ENCODE data around the gene FGF12.

DNA sequence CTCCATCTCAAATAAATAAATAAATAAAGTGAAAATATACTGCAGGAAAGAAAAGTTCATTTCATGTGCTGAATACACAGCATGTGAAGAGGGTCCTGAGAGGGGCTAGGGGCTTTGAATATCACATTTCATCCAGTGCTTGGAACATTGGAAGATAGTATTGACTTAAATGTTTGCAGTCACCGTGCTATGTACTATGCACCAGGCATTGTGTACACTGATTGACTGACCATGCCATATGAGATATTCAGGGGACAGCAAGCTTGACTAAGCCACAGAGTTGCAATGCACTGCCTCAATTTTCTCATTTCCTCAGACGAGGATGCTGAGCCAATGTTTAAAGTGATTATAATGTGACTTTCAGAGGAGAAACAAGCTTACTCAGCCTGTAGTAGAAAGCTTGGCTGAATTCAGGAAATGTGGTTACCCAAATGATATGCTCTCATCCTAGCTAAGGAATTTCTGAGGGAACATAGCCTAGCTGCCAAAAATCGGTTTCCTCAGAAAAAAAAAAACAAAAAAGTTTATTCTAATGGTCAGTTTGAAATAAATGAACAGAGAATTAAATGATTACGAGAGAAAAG, 557.9 kb downstream of the FGF12 start:
- TF ChIP-seq, protein P1, sequence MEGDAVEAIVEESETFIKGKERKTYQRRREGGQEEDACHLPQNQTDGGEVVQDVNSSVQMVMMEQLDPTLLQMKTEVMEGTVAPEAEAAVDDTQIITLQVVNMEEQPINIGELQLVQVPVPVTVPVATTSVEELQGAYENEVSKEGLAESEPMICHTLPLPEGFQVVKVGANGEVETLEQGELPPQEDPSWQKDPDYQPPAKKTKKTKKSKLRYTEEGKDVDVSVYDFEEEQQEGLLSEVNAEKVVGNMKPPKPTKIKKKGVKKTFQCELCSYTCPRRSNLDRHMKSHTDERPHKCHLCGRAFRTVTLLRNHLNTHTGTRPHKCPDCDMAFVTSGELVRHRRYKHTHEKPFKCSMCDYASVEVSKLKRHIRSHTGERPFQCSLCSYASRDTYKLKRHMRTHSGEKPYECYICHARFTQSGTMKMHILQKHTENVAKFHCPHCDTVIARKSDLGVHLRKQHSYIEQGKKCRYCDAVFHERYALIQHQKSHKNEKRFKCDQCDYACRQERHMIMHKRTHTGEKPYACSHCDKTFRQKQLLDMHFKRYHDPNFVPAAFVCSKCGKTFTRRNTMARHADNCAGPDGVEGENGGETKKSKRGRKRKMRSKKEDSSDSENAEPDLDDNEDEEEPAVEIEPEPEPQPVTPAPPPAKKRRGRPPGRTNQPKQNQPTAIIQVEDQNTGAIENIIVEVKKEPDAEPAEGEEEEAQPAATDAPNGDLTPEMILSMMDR (IDR thresholded peaks at IDR 0.05), result no peak
- TF ChIP-seq POLR2AphosphoS5 (IDR thresholded peaks at IDR 0.05; ENCODE audit: low read depth, low read length) (no peak), SIN3A (IDR thresholded peaks at IDR 0.05; ENCODE audit: borderline replicate concordance, insufficient read depth, low read depth, low read length) (no peak)

Measured in Panc1 (cell line).